Measurements from ENCODE around the gene GPNMB.

The GPNMB gene

DNA sequence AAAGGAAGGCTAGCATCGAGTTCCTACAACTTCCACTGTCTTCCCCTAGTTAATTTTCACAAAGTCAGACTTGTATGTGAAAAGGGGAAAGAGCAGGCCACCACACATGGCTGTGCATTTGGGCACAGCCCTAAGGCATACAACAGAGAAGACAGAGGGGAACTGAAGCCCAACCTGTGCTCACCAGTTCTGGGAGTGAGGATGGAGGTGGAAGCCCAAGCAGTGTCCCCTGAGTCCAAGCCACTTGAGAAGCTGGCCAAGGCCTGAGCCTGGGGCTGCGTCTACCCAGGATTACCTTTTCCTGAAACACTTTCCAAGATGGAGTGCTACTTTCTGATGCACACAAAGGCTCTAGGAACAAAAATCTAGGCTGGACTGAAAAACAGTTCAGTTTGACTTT lies 20.3 kb downstream of the GPNMB start:
- DNase-seq (ENCODE audit: low read depth), result no peak
- TF ChIP-seq, protein P1, sequence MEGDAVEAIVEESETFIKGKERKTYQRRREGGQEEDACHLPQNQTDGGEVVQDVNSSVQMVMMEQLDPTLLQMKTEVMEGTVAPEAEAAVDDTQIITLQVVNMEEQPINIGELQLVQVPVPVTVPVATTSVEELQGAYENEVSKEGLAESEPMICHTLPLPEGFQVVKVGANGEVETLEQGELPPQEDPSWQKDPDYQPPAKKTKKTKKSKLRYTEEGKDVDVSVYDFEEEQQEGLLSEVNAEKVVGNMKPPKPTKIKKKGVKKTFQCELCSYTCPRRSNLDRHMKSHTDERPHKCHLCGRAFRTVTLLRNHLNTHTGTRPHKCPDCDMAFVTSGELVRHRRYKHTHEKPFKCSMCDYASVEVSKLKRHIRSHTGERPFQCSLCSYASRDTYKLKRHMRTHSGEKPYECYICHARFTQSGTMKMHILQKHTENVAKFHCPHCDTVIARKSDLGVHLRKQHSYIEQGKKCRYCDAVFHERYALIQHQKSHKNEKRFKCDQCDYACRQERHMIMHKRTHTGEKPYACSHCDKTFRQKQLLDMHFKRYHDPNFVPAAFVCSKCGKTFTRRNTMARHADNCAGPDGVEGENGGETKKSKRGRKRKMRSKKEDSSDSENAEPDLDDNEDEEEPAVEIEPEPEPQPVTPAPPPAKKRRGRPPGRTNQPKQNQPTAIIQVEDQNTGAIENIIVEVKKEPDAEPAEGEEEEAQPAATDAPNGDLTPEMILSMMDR (IDR thresholded peaks at IDR 0.05; ENCODE audit: low read depth, low read length), result no peak
- TF ChIP-seq MYC (IDR thresholded peaks at IDR 0.05; ENCODE audit: low read depth, low read length) (no peak), POLR2A (IDR thresholded peaks at IDR 0.05; ENCODE audit: extremely low read depth, insufficient read length) (no peak)
- TF ChIP-seq, protein P2, sequence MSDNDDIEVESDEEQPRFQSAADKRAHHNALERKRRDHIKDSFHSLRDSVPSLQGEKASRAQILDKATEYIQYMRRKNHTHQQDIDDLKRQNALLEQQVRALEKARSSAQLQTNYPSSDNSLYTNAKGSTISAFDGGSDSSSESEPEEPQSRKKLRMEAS (IDR thresholded peaks at IDR 0.05; ENCODE audit: low read depth, low read length), result no peak
- no peak overlapping the region for H3K4me3 ChIP-seq (ENCODE audit: low read depth, low read length)

DNA sequence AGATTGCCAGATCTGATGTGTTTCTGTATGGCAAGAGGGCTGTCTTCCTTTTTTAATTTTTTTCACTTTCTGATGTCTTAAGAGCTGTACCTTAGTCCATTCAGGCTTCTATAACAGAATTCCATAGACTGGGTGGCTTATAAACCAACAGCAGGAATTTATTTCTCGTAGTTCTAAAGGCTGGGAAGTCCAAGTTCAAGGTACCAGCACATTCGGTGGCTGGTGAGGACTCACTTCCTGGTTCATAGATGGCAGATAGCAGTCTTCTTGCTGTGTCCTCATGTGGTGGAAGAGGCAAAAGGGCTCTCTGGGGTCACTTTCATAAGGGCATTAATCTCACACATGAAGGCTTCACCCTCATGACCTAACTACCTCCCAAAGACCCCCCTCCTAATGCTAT lies 20.8 kb downstream of the GPNMB start:
- DNase-seq (ENCODE audit: low read depth), result no peak
- H3K4me3 ChIP-seq (ENCODE audit: low read depth, low read length), result no peak overlapping the region
- TF ChIP-seq MYC (IDR thresholded peaks at IDR 0.05; ENCODE audit: low read depth, low read length) (no peak), POLR2A (IDR thresholded peaks at IDR 0.05; ENCODE audit: extremely low read depth, insufficient read length) (no peak)
- TF ChIP-seq, protein P1 (IDR thresholded peaks at IDR 0.05; ENCODE audit: low read depth, low read length), result no peak
- TF ChIP-seq, protein P2 (IDR thresholded peaks at IDR 0.05; ENCODE audit: low read depth, low read length), result no peak

DNA sequence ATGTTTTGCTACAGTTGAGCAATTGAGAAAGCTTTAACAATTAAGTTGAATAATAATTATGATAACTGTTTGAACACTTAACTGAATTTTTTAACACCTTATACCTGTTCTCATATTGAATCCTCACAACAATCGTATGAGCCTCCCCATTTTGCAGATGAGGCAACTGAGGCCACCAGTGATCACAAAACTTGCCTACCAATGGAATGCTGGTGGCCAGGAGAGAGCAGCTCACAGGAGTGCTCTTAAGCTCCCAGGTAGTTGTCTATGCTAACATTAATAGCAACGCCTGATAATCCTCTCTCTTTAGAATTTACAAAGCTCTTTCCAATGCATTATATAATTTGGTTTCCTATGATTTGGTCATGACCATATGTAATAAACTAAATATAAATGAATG lies 21.6 kb downstream of the GPNMB start:
- DNase-seq (ENCODE audit: low read depth), result no peak
- TF ChIP-seq MYC (IDR thresholded peaks at IDR 0.05; ENCODE audit: low read depth, low read length), result no peak
- TF ChIP-seq, protein P1 (IDR thresholded peaks at IDR 0.05; ENCODE audit: low read depth, low read length), result no peak
- TF ChIP-seq, protein P2 (IDR thresholded peaks at IDR 0.05; ENCODE audit: low read depth, low read length), result no peak
- TF ChIP-seq POLR2A (IDR thresholded peaks at IDR 0.05; ENCODE audit: extremely low read depth, insufficient read length), result no peak
- H3K4me3 ChIP-seq (ENCODE audit: low read depth, low read length), result no peak overlapping the region

DNA sequence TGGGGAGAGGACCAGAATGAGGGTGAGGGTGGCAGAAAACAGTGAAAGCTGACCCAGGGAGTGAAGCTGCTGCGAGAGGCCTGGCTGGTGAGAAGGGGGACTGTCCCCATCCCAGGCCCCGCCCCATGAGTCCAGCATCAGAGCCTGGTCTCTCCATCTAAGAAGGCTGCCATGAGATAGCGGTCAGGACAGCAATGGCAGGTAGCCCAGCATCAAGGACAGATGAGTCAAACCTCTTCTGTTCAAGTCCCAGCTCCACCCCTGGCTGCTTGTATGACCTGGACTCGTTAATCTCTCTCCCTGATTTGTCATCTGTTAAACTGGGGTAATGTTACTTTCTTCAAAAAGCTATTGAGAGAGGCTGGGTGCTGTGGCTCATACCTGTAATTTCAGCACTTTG lies 22.2 kb downstream of the GPNMB start:
- TF ChIP-seq, protein P2 (IDR thresholded peaks at IDR 0.05; ENCODE audit: low read depth, low read length), result no peak
- TF ChIP-seq MYC (IDR thresholded peaks at IDR 0.05; ENCODE audit: low read depth, low read length) (no peak), POLR2A (IDR thresholded peaks at IDR 0.05; ENCODE audit: extremely low read depth, insufficient read length) (no peak)
- TF ChIP-seq, protein P1 (IDR thresholded peaks at IDR 0.05; ENCODE audit: low read depth, low read length), result no peak
- no peak for DNase-seq (ENCODE audit: low read depth)
- H3K4me3 ChIP-seq (ENCODE audit: low read depth, low read length), result no peak overlapping the region

DNA sequence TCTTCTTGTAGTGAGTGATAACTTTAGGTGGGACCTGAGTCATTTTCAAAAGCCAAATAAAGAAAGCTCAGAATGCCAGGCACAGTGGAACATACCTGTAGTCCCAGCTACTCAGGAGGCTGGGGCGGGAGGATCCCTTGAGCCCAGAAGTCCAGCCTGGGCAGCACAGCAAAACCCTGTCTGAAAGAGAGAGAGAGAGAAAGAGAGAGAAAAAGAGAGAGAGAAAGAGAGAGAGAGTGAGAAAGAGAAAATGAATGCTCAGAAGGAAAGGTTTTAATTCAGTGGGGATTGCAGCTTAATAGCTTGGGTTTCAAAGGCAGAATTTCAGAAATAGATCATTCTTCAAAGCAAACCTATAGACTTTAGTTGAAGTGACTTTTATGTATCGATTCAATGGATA lies 25.7 kb downstream of the GPNMB start:
- TF ChIP-seq, protein P2 (IDR thresholded peaks at IDR 0.05; ENCODE audit: low read depth, low read length), result no peak
- TF ChIP-seq POLR2A (IDR thresholded peaks at IDR 0.05; ENCODE audit: extremely low read depth, insufficient read length) (no peak), MYC (IDR thresholded peaks at IDR 0.05; ENCODE audit: low read depth, low read length) (no peak)
- TF ChIP-seq, protein P1 (IDR thresholded peaks at IDR 0.05; ENCODE audit: low read depth, low read length), result no peak
- DNase-seq (ENCODE audit: low read depth), result no peak
- no peak overlapping the region for H3K4me3 ChIP-seq (ENCODE audit: low read depth, low read length)
